ENCODE data around the gene TBC1D14. TPM values are rescaled to one million over a fixed set of nuclear protein-coding genes. Genes with fewer than 3 reads are reported as not detected.

Gene TBC1D14
- total and polyA plus RNA-seq, 9 of the 15 experiments (the other 6 are each of a cell fraction or from before 2014, with no cell fraction given), result 2.1 to 59.6 (median 44.8) TPM

DNA sequence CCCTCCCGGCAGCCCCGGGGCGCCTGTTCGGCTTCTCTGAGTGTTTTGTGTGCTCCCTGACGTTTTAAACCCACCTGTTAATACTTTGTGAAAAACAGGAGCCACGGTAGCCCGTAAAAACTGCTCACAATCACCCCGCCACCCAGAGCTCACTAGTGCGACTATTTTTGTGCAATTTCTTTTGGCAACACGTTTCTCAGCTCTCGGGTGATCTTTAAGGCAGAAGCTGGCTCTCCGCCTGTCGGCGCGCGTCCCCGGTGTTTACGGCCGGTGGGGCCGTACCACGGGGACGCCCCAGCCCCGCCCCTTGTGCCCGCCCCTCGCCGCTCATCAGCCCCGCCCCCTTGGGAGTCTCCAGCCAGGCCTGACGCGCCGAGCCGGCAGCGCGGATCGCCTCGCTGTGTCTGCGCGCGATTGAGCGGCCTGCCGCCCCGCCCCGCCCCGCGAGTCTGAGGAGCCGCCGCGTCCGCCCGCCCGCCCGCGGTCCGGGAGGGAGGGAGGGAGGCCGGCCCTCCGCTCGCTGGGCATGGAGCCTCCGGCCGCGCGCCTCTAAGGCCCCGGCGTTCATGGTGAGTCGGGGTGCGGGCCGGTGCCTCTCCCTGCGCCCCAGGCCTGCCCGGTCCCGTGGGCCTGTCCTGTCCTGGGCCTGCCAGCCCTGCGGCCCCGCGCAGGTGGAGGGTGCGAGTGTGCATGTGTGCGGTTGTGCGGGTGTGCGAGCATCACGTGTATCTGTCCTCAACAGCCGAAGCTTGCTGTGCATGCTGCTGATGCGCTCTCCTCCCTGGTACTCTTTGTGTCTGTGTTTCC is 77.4 kb downstream of the TBC1D14 start:
- no TSS peak for BruUV-seq (replicated peaks)
- Histone ChIP-seq H2AFZ (ENCODE audit: low read depth, low read length) (peak overlapping the region; percentile 67), H3K27me3 (ENCODE audit: control insufficient read depth in 2 of 2, insufficient read depth in 2 of 2, low read length in 2 of 2) (no peaks in the 10 kb centered on the region), H3K4me1 (replicated peaks in 1 of 2; ENCODE audit: control insufficient read depth in 2 of 2, insufficient read depth in 2 of 2, low read length in 2 of 2) (peaks cover 31 to 44% of the 10 kb centered on the region in 2 experiments; a peak in 4 of 5 replicates), H3K79me2 (ENCODE audit: control insufficient read depth, insufficient read depth, low read length) (peaks cover 93% of the 10 kb centered on the region), H3K4me3 (peak overlapping the region; percentile 71), H3K9ac (ENCODE audit: insufficient read depth in 1 of 2, low read depth in 2 of 2, low read length in 2 of 2) (peak overlapping the region; percentile 84 to 94), H4K20me1 (replicated peaks; ENCODE audit: control insufficient read depth, insufficient read depth, low read length) (peaks cover 16% of the 10 kb centered on the region), H3K9me3 (replicated peaks; ENCODE audit: control insufficient read depth, insufficient read depth, low read depth, low read length) (no peaks in the 10 kb centered on the region), H3K36me3 (ENCODE audit: control insufficient read depth, insufficient read depth, low read length) (peaks cover 34% of the 10 kb centered on the region; the same call in 2 of the 3 replicates), H3K27ac (ENCODE audit: extremely low read depth, low read depth, low read length) (peak overlapping the region; percentile 92), H3K9me1 (ENCODE audit: control insufficient read depth, insufficient read depth, low read length) (peaks cover under 1% of the 10 kb centered on the region), H3K4me2 (ENCODE audit: insufficient read depth, low read length) (peak overlapping the region; percentile 98)
- CTCF ChIA-PET (ENCODE audit: low intra/inter-chr PET ratio), result no interaction called here
- ATAC-seq (peak; percentile 89), FAIRE-seq (peak; percentile 26), DNase-seq (ENCODE audit: extremely low read depth in 1 of 4, low spot score in 3 of 4) (peak; percentile 96 to 98 (median 98))
- intact Hi-C loops (cut with micrococcal nuclease) (loop anchor here (1.0 to 5.0 kb wide), 5 partner anchors 70 to 255 kb away; partner anchors contain the start of genes GRPEL1 and TBC1D14), in situ Hi-C loops (cut with MboI) (no loop called here)
- POLR2A ChIA-PET, result interaction anchor here (0.6 to 1.8 kb wide), 10 partner anchors 12 to 383 kb away, joined by 3 to 17 read pairs (median 4); partner anchors contain the start of gene GRPEL1
- under 1% methylated on average over 44 of the region's 78 CpGs for WGBS (ENCODE audit: insufficient coverage, low coverage, missing lambda C conversion rate)
- TF ChIP-seq FOXJ2 (tag; IDR thresholded peaks at IDR 0.05) (peak; percentile 66; the same call in 1 of the 2 replicates), ETS1 (conservative IDR thresholded peaks at IDR 0.05; ENCODE audit: control insufficient read depth, low read depth, low read length) (0 out of 2 replicates have a peak, but pooled peaks have one; percentile 14), RHOXF2B (CRISPR knock-in tag; conservative IDR thresholded peaks at IDR 0.05) (no peak), FOXM1 (IDR thresholded peaks at IDR 0.05; ENCODE audit: low read depth) (peak; percentile 20; the same call in 1 of the 2 replicates), FOXM1 (CRISPR knock-in tag; IDR thresholded peaks at IDR 0.05; ENCODE audit: low read depth) (no peak; the same call in 1 of the 2 replicates), ZNF584 (CRISPR knock-in tag; IDR thresholded peaks at IDR 0.05; ENCODE audit: low read depth) (no peak), ZNF76 (CRISPR knock-in tag; IDR thresholded peaks at IDR 0.05; ENCODE audit: borderline replicate concordance) (no peak), NCOA6 (IDR thresholded peaks at IDR 0.05) (no peak), MYC (IDR thresholded peaks at IDR 0.05; ENCODE audit: low read depth, low read length) (no peak; the same call in 1 of the 2 replicates), MYC (CRISPR knock-in tag; IDR thresholded peaks at IDR 0.05; ENCODE audit: borderline replicate concordance, low read depth) (no peak), ATF1 (CRISPR knock-in tag; IDR thresholded peaks at IDR 0.05) (no peak), ATF1 (tag; IDR thresholded peaks at IDR 0.05) (0 out of 2 replicates have a peak, but pooled peaks have one; percentile 39), POLR2B (IDR thresholded peaks at IDR 0.05; ENCODE audit: low read depth, partially characterized antibody) (peak; percentile 68), PML (IDR thresholded peaks at IDR 0.05; ENCODE audit: low read length) (peak; percentile 40; the same call in 1 of the 2 replicates), DMBX1 (CRISPR knock-in tag; IDR thresholded peaks at IDR 0.05; ENCODE audit: borderline replicate concordance) (no peak), CEBPG (CRISPR knock-in tag; IDR thresholded peaks at IDR 0.05) (no peak), CEBPG (tag; conservative IDR thresholded peaks at IDR 0.05 in 1 of 2, IDR thresholded peaks at IDR 0.05 in 1 of 2) (no peak), ZNF780A (CRISPR knock-in tag; IDR thresholded peaks at IDR 0.05) (no peak), ZNF124 (CRISPR knock-in tag; IDR thresholded peaks at IDR 0.05) (no peak), DPF2 (IDR thresholded peaks at IDR 0.05) (0 out of 2 replicates have a peak, but pooled peaks have one; percentile 12)
- TF ChIP-seq, protein P1, sequence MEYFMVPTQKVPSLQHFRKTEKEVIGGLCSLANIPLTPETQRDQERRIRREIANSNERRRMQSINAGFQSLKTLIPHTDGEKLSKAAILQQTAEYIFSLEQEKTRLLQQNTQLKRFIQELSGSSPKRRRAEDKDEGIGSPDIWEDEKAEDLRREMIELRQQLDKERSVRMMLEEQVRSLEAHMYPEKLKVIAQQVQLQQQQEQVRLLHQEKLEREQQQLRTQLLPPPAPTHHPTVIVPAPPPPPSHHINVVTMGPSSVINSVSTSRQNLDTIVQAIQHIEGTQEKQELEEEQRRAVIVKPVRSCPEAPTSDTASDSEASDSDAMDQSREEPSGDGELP (CRISPR knock-in tag; IDR thresholded peaks at IDR 0.05; ENCODE audit: borderline replicate concordance), result peak; percentile 67; the same call in 1 of the 2 replicates

Data from K562 (cell line).